H1 (cell line): Measurements from ENCODE around the gene SLC1A7. TPM values are rescaled to one million over a fixed set of nuclear protein-coding genes. Genes with fewer than 3 reads are reported as not detected.

Experiments
- CTCF ChIA-PET: fragments of 300-600 bp; sonication (Branson Sonifier 250); formaldehyde crosslinking; loops from one replicate; lab custom pipeline; 2021; ENCODE audit not compliant: partially characterized antibody; lab: Charles Lee
- POLR2A ChIA-PET: fragments of 300-600 bp; sonication (Branson Sonifier 250); formaldehyde crosslinking; loops from one replicate; lab custom pipeline; 2021; ENCODE audit warnings: inconsistent platforms; ENCODE audit not compliant: partially characterized antibody; lab: Charles Lee
- DNase-seq, 2 experiments: peaks; one replicate each; pipeline versions ENCODE4 v3.0.0 to v3.0.0-alpha.2; 2010 to 2022; ENCODE audit warnings: low spot score in 2 of 2, low read depth in 1 of 2, mixed read lengths in 1 of 2
- FAIRE-seq: peaks from 2 replicates; lab custom pipeline; 2011; peaks lifted over from hg19 to GRCh38; lab: Jason Lieb, UNC
- H2AFZ ChIP-seq: 2 replicates; pipeline ENCODE4 v1.8.1; 2012; ENCODE audit warnings: low read length, inconsistent platforms
- H2AK5ac ChIP-seq: 2 replicates; pipeline ENCODE4 v1.6.1; 2013; ENCODE audit warnings: low read depth, low read length
- H2BK120ac ChIP-seq: replicated peaks from 2 replicates; pipeline ENCODE3; 2013; ENCODE audit warnings: low read depth, low read length, inconsistent platforms
- H2BK12ac ChIP-seq: 2 replicates; pipeline ENCODE4 v1.6.1; 2013; ENCODE audit warnings: low read depth, low read length
- H2BK15ac ChIP-seq: 2 replicates; pipeline ENCODE4 v1.6.1; 2013; ENCODE audit warnings: low read length
- H2BK20ac ChIP-seq: 2 replicates; pipeline ENCODE4 v1.6.1; 2013; ENCODE audit warnings: low read length
- H2BK5ac ChIP-seq: 2 replicates; pipeline ENCODE4 v1.6.1; 2013; ENCODE audit warnings: low read depth, low read length
- H3K14ac ChIP-seq: 2 replicates; pipeline ENCODE4 v1.6.1; 2013; ENCODE audit warnings: inconsistent platforms; ENCODE audit not compliant: insufficient read length
- H3K18ac ChIP-seq: 2 replicates; pipeline ENCODE4 v1.6.1; 2013; ENCODE audit warnings: low read length; ENCODE audit errors: extremely low read depth
- H3K23ac ChIP-seq: 2 replicates; pipeline ENCODE4 v1.6.1; 2013; ENCODE audit warnings: inconsistent platforms; ENCODE audit not compliant: insufficient read length
- H3K23me2 ChIP-seq: 2 replicates; pipeline ENCODE4 v1.6.1; 2013; ENCODE audit warnings: low read depth, low read length
- H3K27ac ChIP-seq: 2 replicates; pipeline ENCODE4 v1.6.1; 2011; ENCODE audit warnings: low read depth, low read length, inconsistent platforms
- H3K27me3 ChIP-seq, 4 experiments: replicated peaks in 1 of 4; 1 replicate in 1 of 4; 2 replicates in 3 of 4; pipeline versions ENCODE4 v1.6.1 to v1.8.1; 2011 to 2013; ENCODE audit warnings: low read length in 3 of 4, mild to moderate bottlenecking in 3 of 4, inconsistent platforms in 2 of 4, mixed read lengths in 2 of 4, moderate library complexity in 1 of 4; ENCODE audit not compliant: control insufficient read depth in 3 of 4, insufficient read depth in 3 of 4; ENCODE audit errors: extremely low read depth in 1 of 4
- H3K36me3 ChIP-seq, 4 experiments: 2 replicates each; pipeline versions ENCODE4 v1.6.1 to v1.8.1; 2011 to 2013; ENCODE audit warnings: mild to moderate bottlenecking in 4 of 4, low read length in 3 of 4, moderate library complexity in 2 of 4, control low read depth in 1 of 4, inconsistent platforms in 1 of 4; ENCODE audit not compliant: insufficient read depth in 4 of 4, control insufficient read depth in 2 of 4
- H3K4ac ChIP-seq: replicated peaks from 2 replicates; pipeline ENCODE3; 2013; ENCODE audit warnings: low read length, low read depth, mixed read lengths, inconsistent platforms; ENCODE audit not compliant: insufficient read length
- H3K4me1 ChIP-seq, 4 experiments: replicated peaks in 1 of 4; 1 replicate in 1 of 4; 2 replicates in 3 of 4; pipeline versions ENCODE4 v1.6.1 to v1.8.1; 2011 to 2013; ENCODE audit warnings: low read length in 3 of 4, inconsistent platforms in 2 of 4, mixed read lengths in 1 of 4; ENCODE audit not compliant: insufficient read depth in 4 of 4, control insufficient read depth in 3 of 4
- H3K4me2 ChIP-seq, 2 experiments: 2 replicates each; pipeline versions ENCODE4 v1.6.1 to v1.8.1; 2011 to 2013; ENCODE audit warnings: low read depth in 2 of 2, low read length in 2 of 2, control low read depth in 1 of 2, inconsistent platforms in 1 of 2, mild to moderate bottlenecking in 1 of 2; ENCODE audit not compliant: insufficient read depth in 1 of 2
- H3K4me3 ChIP-seq, 4 experiments: fragments of 200-600, 300-600 bp in 1 of 4; sonication (generic), shearing (Covaris generic), sonication (Bioruptor Twin) in 1 of 4; 2 replicates each; pipeline versions ENCODE4 v1.5.1 to v1.8.1; 2011 to 2016; ENCODE audit warnings: low read length in 4 of 4, low read depth in 3 of 4, control low read depth in 2 of 4, inconsistent platforms in 2 of 4, mild to moderate bottlenecking in 2 of 4, mixed read lengths in 1 of 4, moderate library complexity in 1 of 4; ENCODE audit not compliant: insufficient read depth in 2 of 4; ENCODE audit errors: extremely low read depth in 1 of 4
- H3K56ac ChIP-seq: replicated peaks from 2 replicates; pipeline ENCODE3; 2013; ENCODE audit warnings: low read depth, mild to moderate bottlenecking, mixed read lengths, low read length, inconsistent platforms; ENCODE audit not compliant: insufficient read length
- H3K79me1 ChIP-seq: 2 replicates; pipeline ENCODE4 v1.6.1; 2013; ENCODE audit warnings: low read depth, low read length, control low read depth
- H3K79me2 ChIP-seq, 2 experiments: 2 replicates each; pipeline versions ENCODE4 v1.6.1 to v1.8.1; 2012 to 2013; ENCODE audit warnings: low read length in 2 of 2, mild to moderate bottlenecking in 2 of 2, inconsistent platforms in 1 of 2; ENCODE audit not compliant: insufficient read depth in 2 of 2, control insufficient read depth in 1 of 2
- H3K9ac ChIP-seq, 4 experiments: replicated peaks in 1 of 4; 1 replicate in 1 of 4; 2 replicates in 3 of 4; pipeline versions ENCODE4 v1.6.1 to v1.8.1; 2011 to 2013; ENCODE audit warnings: low read depth in 3 of 4, low read length in 3 of 4, control low read depth in 2 of 4, mild to moderate bottlenecking in 2 of 4, moderate library complexity in 2 of 4, inconsistent platforms in 1 of 4; ENCODE audit errors: extremely low read depth in 1 of 4
- H3K9me3 ChIP-seq, 2 experiments: 2 replicates each; pipeline versions ENCODE4 v1.6.1 to v1.8.1; 2012 to 2013; ENCODE audit warnings: mild to moderate bottlenecking in 2 of 2, moderate library complexity in 2 of 2, control low read depth in 1 of 2, inconsistent platforms in 1 of 2, low read depth in 1 of 2, low read length in 1 of 2, mixed read lengths in 1 of 2; ENCODE audit not compliant: insufficient read depth in 2 of 2
- H4K20me1 ChIP-seq, 2 experiments: replicated peaks in 1 of 2; 2 replicates each; pipeline versions ENCODE3 to v1.8.1; 2011 to 2013; ENCODE audit warnings: inconsistent platforms in 2 of 2, low read length in 2 of 2, mild to moderate bottlenecking in 1 of 2; ENCODE audit not compliant: insufficient read depth in 2 of 2, control insufficient read depth in 1 of 2
- H4K5ac ChIP-seq: 2 replicates; pipeline ENCODE4 v1.6.1; 2013; ENCODE audit warnings: low read length, low read depth, mixed read lengths, inconsistent platforms; ENCODE audit not compliant: insufficient read length
- H4K8ac ChIP-seq: 2 replicates; pipeline ENCODE4 v1.8.0; 2013; ENCODE audit warnings: mild to moderate bottlenecking, moderate library complexity, low read length, inconsistent platforms; ENCODE audit not compliant: insufficient read depth; ENCODE audit errors: extremely low read depth
- H4K91ac ChIP-seq: replicated peaks from 2 replicates; pipeline ENCODE3; 2013; ENCODE audit warnings: low read length, mixed read lengths, inconsistent platforms; ENCODE audit not compliant: insufficient read length
- ASH2L ChIP-seq: fragments of 200-600, 300-600 bp; sonication (generic); IDR thresholded peaks from one replicate; pipeline ENCODE4 v1.7.1; 2017; ENCODE audit warnings: low read length
- BCL11A ChIP-seq, 2 experiments: IDR thresholded peaks; one replicate each; pipeline ENCODE4 v1.6.1; 2011; ENCODE audit warnings: low read depth in 2 of 2, low read length in 2 of 2, mild to moderate bottlenecking in 2 of 2
- CHD2 ChIP-seq: IDR thresholded peaks from 2 replicates; pipeline ENCODE4 v1.6.1; 2012; ENCODE audit warnings: low read length, improper control_type of control experiment
- FOSL1 ChIP-seq: IDR thresholded peaks from 2 replicates; pipeline ENCODE4 v1.6.1; 2011; ENCODE audit warnings: mild to moderate bottlenecking, low read depth, low read length, moderate library complexity; ENCODE audit not compliant: insufficient read depth
- HDAC2 ChIP-seq, 2 experiments: fragments of 300-600 bp in 1 of 2; sonication (generic) in 1 of 2; IDR thresholded peaks; 2 replicates each; pipeline ENCODE4 v1.6.1; 2011 to 2012; ENCODE audit warnings: low read depth in 2 of 2, low read length in 2 of 2, mild to moderate bottlenecking in 2 of 2, moderate library complexity in 2 of 2, borderline replicate concordance in 1 of 2, inconsistent platforms in 1 of 2
- JUND ChIP-seq: IDR thresholded peaks from 2 replicates; pipeline ENCODE4 v1.6.1; 2011; ENCODE audit warnings: mild to moderate bottlenecking, improper control_type of control experiment, low read length
- KDM5A ChIP-seq: fragments of 200-600 bp; IDR thresholded peaks from 2 replicates; pipeline ENCODE4 v1.7.1; 2012; ENCODE audit warnings: mild to moderate bottlenecking, low read length, inconsistent platforms, mixed read lengths
- RAD21 ChIP-seq, 2 experiments: IDR thresholded peaks in 1 of 2; conservative IDR thresholded peaks in 1 of 2; 2 replicates each; pipeline ENCODE4 v1.6.1; 2011; ENCODE audit warnings: low read depth in 2 of 2, low read length in 2 of 2, improper control_type of control experiment in 1 of 2, inconsistent platforms in 1 of 2, mild to moderate bottlenecking in 1 of 2, moderate library complexity in 1 of 2
- SP1 ChIP-seq: IDR thresholded peaks from 2 replicates; pipeline ENCODE4 v1.6.1; 2011; ENCODE audit warnings: low read depth, low read length
- SRF ChIP-seq: IDR thresholded peaks from 2 replicates; pipeline ENCODE4 v1.6.1; 2011; ENCODE audit warnings: mild to moderate bottlenecking, low read depth, low read length, moderate library complexity
- SUZ12 ChIP-seq: fragments of 200-600 bp; sonication (generic); IDR thresholded peaks from 2 replicates; pipeline ENCODE4 v1.6.1; 2012; ENCODE audit warnings: mild to moderate bottlenecking, inconsistent platforms, low read length, moderate library complexity, mixed read lengths
- TAF7 ChIP-seq: optimal IDR thresholded peaks from 2 replicates; pipeline ENCODE3; 2011; ENCODE audit warnings: low read depth, mild to moderate bottlenecking, inconsistent platforms, low read length, moderate library complexity, borderline replicate concordance
- TCF12 ChIP-seq: IDR thresholded peaks from 2 replicates; pipeline ENCODE4 v1.6.1; 2011; ENCODE audit warnings: low read depth, mild to moderate bottlenecking, low read length
- WGBS, 2 experiments: shearing (Covaris generic) in 1 of 2; methylation state at CpG; one replicate each; pipeline versions ENCODE4 v1.1.6 to v1.1.7; 2013 to 2015; ENCODE audit warnings: low lambda C conversion rate in 2 of 2, mixed read lengths in 2 of 2, inconsistent platforms in 1 of 2, low coverage in 1 of 2, missing lambda C conversion rate in 1 of 2; ENCODE audit not compliant: insufficient replicate concordance in 2 of 2, insufficient coverage in 1 of 2, insufficient read length in 1 of 2; ENCODE audit errors: extremely low coverage in 1 of 2, missing lambda C conversion rate in 1 of 2; 5-methylcytosine and 5-hydroxymethylcytosine counted together
- polyA plus RNA-seq, 7 experiments: library from polyadenylated mRNA; depleted of rRNA in 3 of 7; stranded (reverse) in 5 of 7; unstranded in 2 of 7; fragments of >200 nt in 5 of 7; fragments of 200-250 nt in 2 of 7; gene quantifications; 1 replicate in 5 of 7; 2 replicates in 1 of 7; 4 replicates in 1 of 7; pipeline versions ENCODE4 v1.2.1 to v1.2.3, GENCODE V29; 2011 to 2013; ENCODE audit warnings: missing spikeins in 2 of 7, mixed read lengths in 2 of 7
- total RNA-seq: library from RNA; stranded (reverse); fragmentation: NEBNext Ultra II Directional; extraction: Animal tissue kit (Norgen Biotek cat#: 25700); gene quantifications from 2 replicates; pipeline ENCODE4 v1.2.1, GENCODE V29; 2021

SLC1A7 gene
- total and polyA plus RNA-seq, 2 of the 8 experiments (the other 6 are each of a cell fraction or from before 2014, with no cell fraction given), result not detected

- Histone ChIP-seq H3K23me2 (no peaks in the 10 kb centered on the region), H3K79me2 (no peaks in the 10 kb centered on the region)
- TF ChIP-seq FOSL1 (no peak), HDAC2 (IDR thresholded peaks at IDR 0.05; ENCODE audit: borderline replicate concordance in 1 of 2, low read depth in 2 of 2, low read length in 2 of 2) (no peak), TCF12 (no peak), SUZ12 (no peak), SP1 (no peak), RAD21 (IDR thresholded peaks at IDR 0.05 in 1 of 2, conservative IDR thresholded peaks at IDR 0.05 in 1 of 2; ENCODE audit: low read depth in 2 of 2, low read length in 2 of 2) (no peak), SRF (no peak), TAF7 (no peak), KDM5A (no peak), JUND (no peak), BCL11A (IDR thresholded peaks at IDR 0.05; ENCODE audit: low read depth in 2 of 2, low read length in 2 of 2) (no peak), ASH2L (no peak), CHD2 (no peak)
- TF ChIP-seq, all 59 proteins: peak for 0
- Histone ChIP-seq H2BK120ac (no peak overlapping the region), H4K91ac (no peak overlapping the region), H3K4me2 (no peak overlapping the region), H2BK20ac (no peak overlapping the region), H3K27me3 (no peaks in the 10 kb centered on the region), H2BK15ac (no peak overlapping the region), H3K9me3 (no peaks in the 10 kb centered on the region; a peak in 1 of 4 replicates), H2AFZ (no peak overlapping the region), H4K20me1 (no peaks in the 10 kb centered on the region), H3K56ac (no peak overlapping the region), H3K9ac (no peak overlapping the region), H2AK5ac (no peak overlapping the region), H3K4ac (no peak overlapping the region), H3K23ac (no peak overlapping the region), H3K18ac (no peak overlapping the region), H3K27ac (no peak overlapping the region), H3K14ac (no peak overlapping the region), H2BK5ac (no peak overlapping the region), H3K79me1 (no peaks in the 10 kb centered on the region), H3K36me3 (no peaks in the 10 kb centered on the region), H3K4me1 (no peaks in the 10 kb centered on the region), H2BK12ac (no peak overlapping the region), H3K4me3 (no peak overlapping the region), H4K5ac (no peak overlapping the region), H4K8ac (no peak overlapping the region)
- no peak for DNase-seq
- ChIA-PET POLR2A (no interaction called here), CTCF (interaction anchor here (0.8 to 1.7 kb wide), 3 partner anchors 24 to 50 kb away, joined by 3 to 4 read pairs (median 3); no protein-coding TSS in a partner anchor)
- WGBS, 2 experiments, result 89% methylated on average over 7 of the region's 8 CpGs; no CpG with 5 or more reads in 1 of the 2 experiments
- no peak for FAIRE-seq
These were observed 10.3 kb downstream of the SLC1A7 start for GRCh38 chr1:53132176-53132575.
